ENCODE data around the gene C19orf53.
"Not testable (repeated sequence)": the region's sequence is repeated elsewhere in the genome, so short reads cannot be mapped to it uniquely, and the experiment has no call there.

C19orf53 gene

DNA sequence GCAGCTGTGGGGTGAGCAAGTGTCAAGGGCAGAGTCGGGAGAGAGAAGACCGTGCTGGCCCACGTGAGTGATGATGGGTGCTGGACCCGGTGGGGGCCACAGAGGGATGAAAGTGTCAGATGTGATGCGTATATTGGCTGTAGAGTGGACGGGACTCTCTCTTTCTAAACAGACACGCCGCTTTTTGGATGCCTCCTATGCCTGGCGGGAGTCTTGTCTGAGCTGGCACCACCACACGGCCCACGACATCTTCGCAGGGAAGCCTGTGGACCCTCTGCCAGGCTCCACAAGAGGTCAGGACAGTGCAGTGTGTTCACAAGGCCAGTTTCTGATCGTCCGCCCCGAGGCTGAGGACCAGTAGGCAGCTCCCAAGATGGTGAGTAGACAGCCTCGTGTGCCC is 22.8 kb upstream of the C19orf53 start:
- Mint-ChIP-seq H3K4me3 (no peak overlapping the region), H3K36me3 (ENCODE audit: low read depth) (peaks cover 73% of the 10 kb centered on the region), H3K27ac (no peak overlapping the region), H3K4me1 (ENCODE audit: low read depth) (peaks cover 59% of the 10 kb centered on the region), H3K9me3 (no peaks in the 10 kb centered on the region), H3K27me3 (no peaks in the 10 kb centered on the region)
- intact Hi-C loops (cut with micrococcal nuclease), result no loop called here

- Mint-ChIP-seq H3K4me1 (ENCODE audit: low read depth) (peaks cover 45% of the 10 kb centered on the region), H3K36me3 (ENCODE audit: low read depth) (peaks cover 89% of the 10 kb centered on the region)
- H3K4me3 Mint-ChIP-seq; H3K9me3 Mint-ChIP-seq; H3K27ac Mint-ChIP-seq; intact Hi-C loops (cut with micrococcal nuclease); H3K27me3 Mint-ChIP-seq: not testable (repeated sequence)
Measured at GRCh38 chr19:13753622-13754021, 20.6 kb upstream of the C19orf53 start.

GRCh38 chr19:13756210-13756609 is 18.0 kb upstream of the C19orf53 start:
- H3K4me1 Mint-ChIP-seq (ENCODE audit: low read depth), result peaks cover 27% of the 10 kb centered on the region
- H3K9me3 Mint-ChIP-seq, result no peaks in the 10 kb centered on the region
- H3K27me3 Mint-ChIP-seq, result no peaks in the 10 kb centered on the region
- intact Hi-C loops (cut with micrococcal nuclease), result no loop called here
- peaks cover 100% of the 10 kb centered on the region for H3K36me3 Mint-ChIP-seq (ENCODE audit: low read depth)
- no peak overlapping the region for H3K27ac Mint-ChIP-seq
- H3K4me3 Mint-ChIP-seq, result no peak overlapping the region

DNA sequence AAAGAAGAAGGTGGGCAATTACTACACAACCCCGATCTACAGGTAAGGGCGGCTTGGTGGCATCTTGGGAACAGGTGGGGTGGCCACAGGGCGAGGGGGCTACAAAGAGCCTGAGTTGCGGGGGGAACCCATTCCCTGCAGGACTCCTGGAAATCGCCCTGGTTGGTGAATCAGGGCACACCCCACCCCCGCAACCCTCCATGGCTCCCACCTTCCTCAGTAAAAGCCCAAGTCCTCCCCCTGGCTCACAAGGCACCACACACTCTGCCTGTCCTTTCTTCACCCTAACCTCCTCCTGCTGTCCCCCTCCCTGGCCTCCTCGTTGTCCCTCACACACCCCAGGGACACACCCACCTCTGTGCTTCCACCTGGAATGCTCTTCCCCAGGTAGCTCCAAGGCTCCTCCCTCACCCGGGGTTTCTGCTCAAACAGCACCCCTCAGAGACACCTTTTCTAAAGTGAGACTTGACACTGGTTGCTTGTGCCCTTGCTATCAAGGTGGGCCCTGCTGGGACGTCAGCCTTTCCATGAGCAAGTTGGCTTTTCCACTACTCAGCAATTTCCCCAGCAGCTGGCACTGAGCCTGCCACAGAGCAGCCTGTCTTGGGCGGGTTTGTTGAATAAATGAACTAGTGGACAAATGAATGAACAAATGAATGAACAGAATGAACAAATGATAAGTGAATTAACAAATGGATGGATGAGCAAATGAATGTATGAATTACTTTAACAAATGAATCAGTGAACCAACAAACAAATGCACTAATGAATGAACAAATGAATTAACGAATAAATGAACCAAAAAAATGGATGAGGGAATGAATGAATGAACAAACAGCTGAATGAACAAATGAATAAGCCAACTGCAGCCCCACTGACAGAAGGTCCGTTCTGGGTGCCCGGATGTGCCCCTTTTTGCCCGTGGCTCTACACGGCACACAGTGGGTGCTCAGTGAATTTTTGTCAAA is 16.2 kb upstream of the C19orf53 start:
- Mint-ChIP-seq H3K36me3 (ENCODE audit: low read depth) (peaks cover 100% of the 10 kb centered on the region), H3K27ac (no peak overlapping the region), H3K4me3 (no peak overlapping the region), H3K9me3 (no peaks in the 10 kb centered on the region), H3K4me1 (ENCODE audit: low read depth) (peaks cover 19% of the 10 kb centered on the region), H3K27me3 (no peaks in the 10 kb centered on the region)
- intact Hi-C loops (cut with micrococcal nuclease), result no loop called here

DNA sequence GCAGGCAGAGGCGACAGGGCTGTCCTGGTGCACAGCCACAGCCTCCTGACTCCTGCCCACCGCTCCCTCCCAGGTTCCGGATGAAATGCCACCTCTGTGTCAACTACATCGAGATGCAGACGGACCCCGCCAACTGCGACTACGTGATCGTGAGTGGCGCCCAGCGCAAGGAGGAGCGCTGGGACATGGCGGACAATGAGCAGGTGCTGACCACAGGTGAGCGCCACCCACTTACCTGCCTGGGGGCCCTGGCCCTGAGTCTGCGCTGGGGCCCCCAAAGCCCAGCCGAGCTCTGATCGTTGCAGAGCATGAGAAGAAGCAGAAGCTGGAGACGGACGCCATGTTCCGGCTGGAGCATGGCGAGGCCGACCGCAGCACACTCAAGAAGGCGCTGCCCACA is 15.5 kb upstream of the C19orf53 start:
- Mint-ChIP-seq H3K36me3 (ENCODE audit: low read depth) (peaks cover 100% of the 10 kb centered on the region), H3K9me3 (no peaks in the 10 kb centered on the region), H3K4me1 (ENCODE audit: low read depth) (peaks cover 17% of the 10 kb centered on the region), H3K27me3 (no peaks in the 10 kb centered on the region), H3K4me3 (no peak overlapping the region), H3K27ac (no peak overlapping the region)
- intact Hi-C loops (cut with micrococcal nuclease), result no loop called here

DNA sequence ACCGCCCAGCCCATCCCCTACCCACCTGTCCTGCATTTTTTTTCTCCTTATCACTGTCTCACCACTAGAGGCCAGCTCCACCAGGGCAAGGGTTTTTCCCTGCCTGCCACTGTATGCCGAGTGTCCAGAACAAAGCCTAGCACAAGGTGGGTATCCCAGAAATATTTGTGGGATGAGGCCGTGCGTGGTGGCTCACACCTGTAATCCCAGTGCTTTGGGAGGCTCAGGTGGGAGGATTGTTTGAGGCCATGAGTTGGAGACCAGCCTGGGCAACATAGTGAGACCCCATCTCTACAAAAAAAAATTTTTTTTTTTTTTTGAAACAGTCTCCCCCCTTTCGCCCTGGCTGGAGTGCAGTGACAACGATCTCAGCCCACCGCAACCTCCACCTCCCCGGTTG is 12.8 kb upstream of the C19orf53 start:
- peaks cover 24% of the 10 kb centered on the region for H3K4me1 Mint-ChIP-seq (ENCODE audit: low read depth)
- no peak overlapping the region for H3K4me3 Mint-ChIP-seq
- no peak overlapping the region for H3K27ac Mint-ChIP-seq
- H3K36me3 Mint-ChIP-seq (ENCODE audit: low read depth), result peaks cover 89% of the 10 kb centered on the region
- H3K9me3 Mint-ChIP-seq, result no peaks in the 10 kb centered on the region
- intact Hi-C loops (cut with micrococcal nuclease), result no loop called here
- no peaks in the 10 kb centered on the region for H3K27me3 Mint-ChIP-seq

- Mint-ChIP-seq H3K4me1 (ENCODE audit: low read depth) (peaks cover 25% of the 10 kb centered on the region), H3K36me3 (ENCODE audit: low read depth) (peaks cover 79% of the 10 kb centered on the region), H3K4me3 (no peak overlapping the region), H3K27ac (no peak overlapping the region), H3K27me3 (no peaks in the 10 kb centered on the region), H3K9me3 (no peaks in the 10 kb centered on the region)
- intact Hi-C loops (cut with micrococcal nuclease), result no loop called here
Measured at GRCh38 chr19:13762635-13763235, 11.5 kb upstream of the C19orf53 start.

DNA sequence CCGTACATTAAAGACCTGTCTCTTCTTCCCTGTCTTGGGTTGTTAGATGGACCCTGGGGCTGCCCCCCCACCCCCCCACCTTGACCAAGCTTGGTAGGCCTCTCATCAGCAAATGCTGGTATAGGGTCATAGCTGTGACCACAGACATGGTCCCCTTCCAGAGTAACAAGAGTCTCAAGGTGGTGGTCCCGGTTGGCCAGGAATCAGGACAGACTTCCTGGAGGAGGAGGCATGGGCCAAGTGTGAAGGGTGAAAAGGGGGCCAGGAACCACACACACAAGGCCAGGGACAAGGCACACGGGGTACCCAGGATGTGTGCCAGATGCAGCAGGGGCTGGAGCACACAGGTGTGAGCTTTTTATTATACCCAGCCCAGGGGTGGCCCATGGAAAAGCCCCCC is 11.0 kb upstream of the C19orf53 start:
- intact Hi-C loops (cut with micrococcal nuclease), result no loop called here
- Mint-ChIP-seq H3K4me1 (ENCODE audit: low read depth) (peaks cover 25% of the 10 kb centered on the region), H3K4me3 (no peak overlapping the region), H3K27ac (peak overlapping the region; percentile 42), H3K9me3 (no peaks in the 10 kb centered on the region), H3K27me3 (no peaks in the 10 kb centered on the region), H3K36me3 (ENCODE audit: low read depth) (peaks cover 79% of the 10 kb centered on the region)

GRCh38 chr19:13764101-13764807 is 10.0 kb upstream of the C19orf53 start, which contains the start of gene MRI1:
TSS of gene MRI1 (plus strand) at chr19:13764522. CDS start at chr19:13764589, 67 bp downstream.
- H3K9me3 Mint-ChIP-seq, result no peaks in the 10 kb centered on the region
- peak within 1 kb of the TSS; percentile 42 for H3K27ac Mint-ChIP-seq
- intact Hi-C loops (cut with micrococcal nuclease), result no loop called here
- peaks cover 79% of the 10 kb centered on the region for H3K36me3 Mint-ChIP-seq (ENCODE audit: low read depth)
- H3K27me3 Mint-ChIP-seq, result no peaks in the 10 kb centered on the region
- H3K4me1 Mint-ChIP-seq (ENCODE audit: low read depth), result peaks cover 25% of the 10 kb centered on the region
- peak within 1 kb of the TSS; percentile 83 for H3K4me3 Mint-ChIP-seq

DNA sequence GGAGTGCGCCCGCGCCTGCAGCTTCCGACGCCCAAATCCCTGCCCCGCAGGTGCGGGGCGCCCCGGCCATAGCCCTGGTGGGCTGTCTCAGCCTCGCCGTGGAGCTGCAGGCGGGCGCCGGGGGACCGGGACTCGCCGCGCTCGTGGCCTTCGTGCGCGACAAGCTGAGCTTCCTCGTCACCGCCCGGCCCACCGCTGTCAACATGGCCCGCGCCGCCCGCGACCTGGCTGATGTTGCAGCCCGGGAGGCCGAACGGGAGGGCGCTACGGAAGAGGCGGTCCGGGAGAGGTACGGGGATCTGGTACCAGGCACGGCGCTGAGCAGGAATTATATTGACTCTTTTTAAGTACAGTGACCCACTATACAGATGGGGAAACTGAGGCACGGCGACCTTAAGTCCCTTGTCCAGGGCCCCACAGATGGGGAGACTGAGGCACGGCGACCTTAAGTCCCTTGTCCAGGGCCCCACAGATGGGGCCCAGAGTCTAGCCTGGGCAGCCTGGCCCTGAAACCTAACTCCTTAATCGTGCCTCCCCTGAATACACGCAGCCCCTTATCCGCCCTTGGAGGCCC is 9.3 kb upstream of the C19orf53 start:
- Mint-ChIP-seq H3K36me3 (ENCODE audit: low read depth) (peaks cover 79% of the 10 kb centered on the region), H3K9me3 (no peaks in the 10 kb centered on the region), H3K4me1 (ENCODE audit: low read depth) (peaks cover 25% of the 10 kb centered on the region), H3K4me3 (peak overlapping the region; percentile 73), H3K27me3 (no peaks in the 10 kb centered on the region), H3K27ac (peak overlapping the region; percentile 42)
- intact Hi-C loops (cut with micrococcal nuclease), result no loop called here

DNA sequence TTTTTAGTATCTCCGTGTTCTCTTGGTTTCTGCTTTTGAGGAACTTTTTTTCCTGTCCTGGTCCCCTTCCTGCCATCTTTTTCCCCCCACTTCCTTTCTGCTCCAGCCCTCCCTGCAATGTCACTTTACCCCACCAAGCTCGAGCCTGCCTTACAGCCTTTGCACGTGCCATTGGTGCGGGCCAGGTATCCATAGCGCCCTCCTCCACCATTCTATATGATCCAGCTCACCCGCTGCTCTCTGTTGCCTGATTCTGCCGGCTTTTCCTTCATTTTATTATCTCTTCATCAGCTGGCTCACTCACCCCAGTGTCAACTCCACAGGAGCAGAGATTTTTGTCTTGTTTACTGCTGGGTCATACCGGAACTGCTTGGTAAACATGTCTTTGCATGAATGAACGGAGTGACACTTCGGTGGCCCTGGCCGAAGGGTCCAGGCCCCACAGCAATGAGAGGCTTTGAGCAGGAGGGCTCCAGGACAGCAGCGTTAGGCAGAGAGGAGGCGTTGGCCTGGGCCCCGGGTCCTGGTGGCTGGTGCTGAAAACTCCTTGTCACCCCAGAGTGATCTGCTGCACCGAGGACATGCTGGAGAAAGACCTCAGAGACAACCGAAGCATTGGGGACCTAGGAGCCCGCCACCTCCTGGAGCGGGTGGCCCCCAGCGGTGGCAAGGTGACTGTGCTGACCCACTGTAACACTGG is 8.7 kb upstream of the C19orf53 start:
- Mint-ChIP-seq H3K4me3 (peak overlapping the region; percentile 73), H3K27me3 (no peaks in the 10 kb centered on the region)

GRCh38 chr19:13766095-13766481 is 8.2 kb upstream of the C19orf53 start:
- H3K36me3 Mint-ChIP-seq (ENCODE audit: low read depth), result peaks cover 79% of the 10 kb centered on the region
- no peak overlapping the region for H3K4me3 Mint-ChIP-seq

More for the DNA sequence above, 8.7 kb upstream of the C19orf53 start:
- intact Hi-C loops (cut with micrococcal nuclease), result no loop called here
- Mint-ChIP-seq H3K9me3 (no peaks in the 10 kb centered on the region), H3K27ac (peak overlapping the region; percentile 42), H3K4me1 (ENCODE audit: low read depth) (peaks cover 25% of the 10 kb centered on the region), H3K36me3 (ENCODE audit: low read depth) (peaks cover 79% of the 10 kb centered on the region)

DNA sequence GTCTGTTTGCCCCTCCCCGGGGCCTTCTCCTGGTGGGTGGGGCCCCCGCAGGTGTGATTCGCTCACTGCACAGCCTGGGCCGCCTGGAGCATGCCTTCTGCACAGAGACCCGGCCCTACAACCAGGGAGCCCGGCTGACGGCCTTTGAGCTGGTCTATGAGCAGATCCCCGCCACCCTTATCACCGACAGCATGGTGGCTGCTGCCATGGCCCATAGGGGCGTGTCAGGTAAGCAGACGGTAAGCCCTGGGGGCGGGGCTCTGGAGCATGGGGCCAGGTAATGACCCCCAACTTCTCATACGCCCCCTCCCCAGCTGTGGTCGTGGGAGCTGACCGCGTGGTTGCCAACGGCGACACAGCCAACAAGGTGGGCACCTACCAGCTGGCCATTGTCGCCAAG is 5.7 kb upstream of the C19orf53 start:
- no peaks in the 10 kb centered on the region for H3K9me3 Mint-ChIP-seq
- peaks cover 23% of the 10 kb centered on the region for H3K4me1 Mint-ChIP-seq (ENCODE audit: low read depth)
- no peak overlapping the region for H3K4me3 Mint-ChIP-seq
- intact Hi-C loops (cut with micrococcal nuclease), result no loop called here
- H3K27ac Mint-ChIP-seq, result no peak overlapping the region
- peaks cover 69% of the 10 kb centered on the region for H3K36me3 Mint-ChIP-seq (ENCODE audit: low read depth)
- H3K27me3 Mint-ChIP-seq, result no peaks in the 10 kb centered on the region

More at GRCh38 chr19:13766095-13766481, 8.2 kb upstream of the C19orf53 start:
- intact Hi-C loops (cut with micrococcal nuclease), result no loop called here
- peaks cover 25% of the 10 kb centered on the region for H3K4me1 Mint-ChIP-seq (ENCODE audit: low read depth)
- H3K27ac Mint-ChIP-seq, result no peak overlapping the region
- no peaks in the 10 kb centered on the region for H3K9me3 Mint-ChIP-seq
- no peaks in the 10 kb centered on the region for H3K27me3 Mint-ChIP-seq
